ENCODE measurements around the gene TCEA3.

GRCh38 chr1:23471473-23472075, 47.0 kb upstream of the TCEA3 start:
- no peak for TF ChIP-seq CTCF (IDR thresholded peaks at IDR 0.05)
- TF ChIP-seq POLR2A (IDR thresholded peaks at IDR 0.05), result no peak

All from uterus (tissue), 2 donors.